HG02759 (cell line): ENCODE data around the gene GPC5.

Source experiments
- ATAC-seq: cut with Tn5 transposase; IDR thresholded peaks from one replicate; pipeline ENCODE4 v1.9.1; 2021; ENCODE audit warnings: mild to moderate bottlenecking, moderate library complexity; ENCODE audit not compliant: unreplicated experiment

Gene GPC5

GRCh38 chr13:91586609-91587008, 188.2 kb downstream of the GPC5 start:
- ATAC-seq = no peak

DNA sequence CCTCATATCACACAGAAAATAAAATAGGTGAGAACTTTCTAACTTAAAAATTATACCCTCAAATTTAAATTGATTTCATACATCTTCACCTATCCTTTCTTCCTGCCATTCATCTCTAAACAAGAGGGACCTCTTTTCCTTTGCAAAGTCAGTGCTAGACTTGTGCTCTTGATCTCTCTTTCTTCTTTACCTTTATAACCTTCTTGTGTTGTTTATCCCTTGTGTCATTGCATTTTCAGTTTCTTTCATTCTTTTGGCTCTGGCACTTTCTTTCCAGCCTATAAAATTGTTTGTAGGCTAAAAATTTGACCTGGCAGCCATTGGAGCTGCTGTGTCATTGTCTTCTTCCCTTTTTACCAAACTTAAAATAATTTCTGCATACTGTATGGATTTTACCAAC, 190.1 kb downstream of the GPC5 start:
- ATAC-seq = no peak

DNA sequence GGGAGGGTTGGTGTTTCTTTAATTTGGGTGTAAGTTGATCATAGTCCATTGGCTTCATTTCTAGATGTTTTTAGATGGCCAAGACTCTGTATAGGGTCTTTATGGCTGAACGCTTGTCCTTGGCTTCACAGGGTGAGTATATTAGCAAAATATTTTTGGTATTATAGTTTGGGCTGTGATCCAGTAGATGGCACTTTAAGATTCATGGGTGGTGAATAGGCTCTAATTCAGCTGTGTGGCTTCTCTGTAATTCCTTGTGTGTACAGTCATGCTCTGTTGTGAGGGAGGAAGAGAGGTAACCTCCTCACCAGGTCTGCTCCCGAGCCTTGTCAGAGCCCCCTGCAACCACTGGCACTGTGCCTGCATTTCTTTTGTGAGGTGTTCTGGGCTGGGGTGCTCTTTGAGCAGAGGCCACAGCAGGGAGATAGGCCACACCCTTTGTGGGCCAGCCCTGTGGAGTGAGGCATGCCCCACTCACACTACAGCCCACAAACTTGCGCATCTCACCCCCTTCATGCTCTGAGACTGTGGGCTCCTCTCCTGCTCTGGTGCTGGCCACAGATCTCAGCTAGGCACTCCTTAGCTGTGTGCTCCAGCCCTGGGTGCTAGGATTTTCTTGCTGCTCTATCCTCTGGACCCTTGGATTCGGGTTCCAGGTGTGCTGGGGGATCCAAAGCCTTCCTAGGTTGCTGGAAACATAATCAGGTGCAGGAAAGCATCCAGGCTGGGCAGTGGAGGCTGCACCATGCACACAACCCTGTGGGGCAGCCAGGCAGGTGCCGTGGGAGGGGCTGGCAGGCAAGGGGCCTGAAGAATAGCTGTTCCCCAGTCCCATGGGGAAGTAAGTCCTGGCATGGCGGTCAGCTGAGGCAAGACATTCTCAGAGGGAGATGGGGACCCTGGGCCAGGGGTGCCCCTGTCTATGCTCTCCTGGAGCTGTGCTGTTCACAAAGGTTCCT, 193.9 kb downstream of the GPC5 start:
- ATAC-seq = no peak

GRCh38 chr13:91593456-91593855, 195.0 kb downstream of the GPC5 start:
- ATAC-seq = no peak

- no peak for ATAC-seq
Measured at GRCh38 chr13:91594061-91594460, 195.6 kb downstream of the GPC5 start.

- ATAC-seq = no peak
Measured at GRCh38 chr13:91595677-91596076, 197.3 kb downstream of the GPC5 start.

DNA sequence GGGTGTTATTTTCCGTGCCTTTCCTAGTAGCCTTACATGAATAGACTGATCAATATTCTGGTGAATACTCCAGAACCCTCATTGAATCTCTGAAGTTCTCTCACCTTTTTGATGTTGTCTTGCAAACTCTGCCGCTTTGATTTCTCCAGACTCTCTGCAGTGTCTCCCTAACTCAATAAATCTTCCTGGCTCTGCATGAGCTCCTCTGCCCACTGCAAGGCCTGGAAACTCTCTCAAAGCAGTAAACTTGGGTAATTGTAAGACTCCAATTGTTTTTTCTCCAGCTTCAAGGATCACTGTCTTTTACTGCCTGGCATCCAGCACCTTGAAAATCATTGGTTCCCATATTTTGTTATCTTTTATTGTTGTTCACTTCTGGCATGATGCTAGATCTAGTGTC, 198.4 kb downstream of the GPC5 start:
- ATAC-seq = no peak

GRCh38 chr13:91598655-91599054, 200.2 kb downstream of the GPC5 start:
- no peak for ATAC-seq

DNA sequence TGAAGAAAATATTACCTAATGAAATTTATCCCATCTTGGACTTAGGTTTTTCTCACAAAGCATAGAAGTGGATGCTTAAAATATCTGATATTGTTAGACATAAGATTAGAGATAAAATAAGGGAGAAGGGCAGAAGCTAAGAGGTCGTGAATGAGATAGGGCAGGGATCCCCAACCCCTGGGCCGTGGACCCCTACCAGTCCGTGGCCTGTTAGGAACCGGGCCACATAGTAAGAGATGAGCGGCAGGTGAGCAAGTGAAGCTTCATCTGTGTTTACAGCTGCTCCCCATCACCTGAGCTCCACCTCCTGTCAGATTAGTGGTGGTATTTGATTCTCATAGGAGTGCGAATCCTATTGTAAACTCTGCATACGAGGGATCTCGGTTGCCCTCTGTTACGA, 202.9 kb downstream of the GPC5 start:
- ATAC-seq = no peak

DNA sequence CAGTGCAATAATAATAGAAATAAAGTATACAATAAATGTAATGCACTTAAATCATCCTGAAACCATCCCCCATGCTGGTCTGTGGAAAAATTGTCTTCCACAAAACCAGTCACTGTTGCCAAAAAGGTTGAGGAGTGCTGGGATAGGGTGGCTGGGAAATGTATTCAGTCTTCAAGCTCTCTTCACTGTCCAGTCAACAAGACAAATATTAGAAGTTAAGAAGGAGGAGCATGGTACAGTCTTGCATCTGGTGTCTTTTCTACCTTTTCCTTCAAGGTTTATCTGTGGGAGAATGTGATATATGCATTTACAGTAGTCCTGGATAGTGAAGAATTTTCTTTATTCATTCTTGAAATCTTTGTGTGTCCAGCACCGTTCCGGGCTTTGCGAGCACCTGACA, 203.4 kb downstream of the GPC5 start:
- ATAC-seq = no peak

DNA sequence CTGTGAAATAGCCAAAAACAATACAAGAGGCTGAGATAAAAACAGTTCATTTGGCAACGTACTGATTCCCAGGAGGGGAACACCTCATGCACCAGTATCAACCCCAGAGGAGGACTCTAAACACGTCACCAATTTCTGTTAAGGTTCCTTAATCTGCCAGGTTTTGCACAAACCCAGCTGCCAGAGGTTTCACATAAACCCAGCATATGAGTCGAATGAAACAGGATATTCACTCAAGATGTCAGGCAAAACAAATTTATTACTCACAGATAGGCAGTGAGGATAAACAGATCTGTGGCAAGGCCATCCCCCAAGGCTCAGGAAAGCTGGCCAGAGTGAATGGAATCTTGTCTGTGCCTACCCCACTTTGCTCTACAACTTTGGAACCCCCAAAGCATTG, 210.9 kb downstream of the GPC5 start:
- no peak for ATAC-seq

GRCh38 chr13:91618315-91618714, 219.9 kb downstream of the GPC5 start:
- no peak for ATAC-seq

DNA sequence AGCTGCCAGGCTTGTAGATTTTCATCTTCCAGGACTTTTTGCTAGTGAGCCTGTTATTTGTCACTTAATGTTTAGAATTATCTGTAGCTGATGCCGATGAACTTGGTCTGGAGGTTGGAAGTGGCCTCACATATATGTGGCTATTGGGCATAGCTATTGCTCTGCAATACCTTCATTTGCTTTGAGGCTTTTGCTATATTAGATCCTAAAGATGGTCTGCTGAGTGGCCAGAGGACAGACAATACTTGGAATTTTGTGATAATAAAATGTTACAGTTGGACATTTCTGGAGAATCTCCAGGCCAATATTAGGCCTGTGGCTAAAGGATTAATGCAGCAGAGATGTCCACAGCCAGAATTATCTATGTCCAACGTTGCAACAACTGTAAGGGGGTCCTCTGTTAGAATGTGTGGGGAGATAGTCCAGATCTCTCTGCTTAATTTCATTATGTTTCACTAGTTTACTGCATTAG, 222.3 kb downstream of the GPC5 start:
- no peak for ATAC-seq

GRCh38 chr13:91621161-91621560, 222.7 kb downstream of the GPC5 start:
- ATAC-seq = no peak

DNA sequence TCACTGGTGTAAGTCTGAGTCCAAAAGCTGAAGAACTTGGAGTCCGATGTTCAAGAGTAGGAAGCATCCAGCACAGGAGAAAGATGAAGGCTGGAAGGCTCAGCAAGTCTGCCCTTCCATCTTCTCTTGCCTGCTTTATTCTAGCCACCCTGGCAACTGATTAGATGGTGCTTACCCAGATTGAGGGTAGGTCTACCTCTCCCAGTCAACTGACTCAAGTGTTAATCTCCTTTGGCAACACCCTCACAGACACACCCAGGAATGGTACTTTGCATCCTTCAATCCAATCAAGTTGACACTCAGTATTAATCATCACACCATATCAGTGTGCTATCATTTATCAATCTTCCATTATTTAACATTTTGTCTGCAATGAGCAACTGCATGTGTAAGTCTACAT, 223.5 kb downstream of the GPC5 start:
- no peak for ATAC-seq

DNA sequence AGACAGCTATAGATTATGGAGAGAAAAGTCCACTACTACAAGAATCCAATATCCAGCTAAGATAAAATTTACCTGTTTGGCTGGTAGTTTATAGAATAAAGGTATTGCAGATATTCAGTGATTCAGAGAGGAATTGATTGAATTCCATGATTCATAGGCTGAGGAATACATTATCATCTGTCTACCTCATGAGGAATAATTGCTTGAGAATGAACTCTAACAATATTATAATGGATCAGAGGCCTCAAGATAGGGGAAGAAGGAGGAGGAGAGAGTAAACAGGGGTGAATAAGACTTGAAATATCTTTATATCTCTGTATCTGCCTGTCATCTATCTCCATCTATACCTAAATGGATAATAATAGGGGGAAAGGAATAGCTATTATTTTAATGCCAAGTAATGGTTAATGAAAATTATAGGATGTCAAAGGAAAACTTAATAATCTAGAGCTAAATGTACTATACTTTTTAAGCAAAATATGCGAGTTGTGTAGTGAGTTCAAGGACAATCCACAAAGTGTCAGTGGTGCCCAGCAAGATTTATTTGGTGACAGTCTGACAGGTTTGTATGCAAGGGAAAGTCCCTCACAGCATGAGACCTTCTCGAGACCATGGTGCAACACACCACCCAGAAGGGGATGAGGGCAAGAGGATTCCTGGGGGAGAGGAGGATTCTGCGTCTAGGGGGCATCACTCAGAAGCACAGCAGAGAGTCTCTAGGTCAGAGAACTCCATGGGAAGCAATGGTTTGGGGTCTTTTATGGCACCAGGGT, 224.5 kb downstream of the GPC5 start:
- ATAC-seq = no peak

GRCh38 chr13:91627952-91628739, 229.7 kb downstream of the GPC5 start:
- ATAC-seq = no peak

- ATAC-seq = no peak
Measured at GRCh38 chr13:91630946-91631345, 232.5 kb downstream of the GPC5 start.

DNA sequence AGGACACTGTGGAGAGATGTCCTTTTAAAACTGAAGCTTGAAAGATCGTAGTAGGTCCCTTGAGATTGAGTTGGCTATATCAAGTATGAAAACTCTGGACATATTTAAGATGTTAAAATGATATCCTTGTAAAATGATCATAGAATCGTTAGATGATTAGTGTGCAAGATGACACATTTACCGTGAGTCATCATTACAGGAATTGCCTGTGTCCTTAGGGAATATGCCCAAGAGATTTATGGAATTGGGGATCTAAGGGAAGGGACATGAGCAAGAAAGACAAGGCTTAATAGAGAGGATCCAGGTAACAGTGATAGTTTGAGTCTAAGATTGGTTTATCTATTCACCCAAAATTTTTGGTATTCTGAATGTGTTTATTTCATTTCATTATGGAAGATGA, 233.7 kb downstream of the GPC5 start:
- no peak for ATAC-seq

- no peak for ATAC-seq
Measured at GRCh38 chr13:91639330-91639729, 240.9 kb downstream of the GPC5 start.

DNA sequence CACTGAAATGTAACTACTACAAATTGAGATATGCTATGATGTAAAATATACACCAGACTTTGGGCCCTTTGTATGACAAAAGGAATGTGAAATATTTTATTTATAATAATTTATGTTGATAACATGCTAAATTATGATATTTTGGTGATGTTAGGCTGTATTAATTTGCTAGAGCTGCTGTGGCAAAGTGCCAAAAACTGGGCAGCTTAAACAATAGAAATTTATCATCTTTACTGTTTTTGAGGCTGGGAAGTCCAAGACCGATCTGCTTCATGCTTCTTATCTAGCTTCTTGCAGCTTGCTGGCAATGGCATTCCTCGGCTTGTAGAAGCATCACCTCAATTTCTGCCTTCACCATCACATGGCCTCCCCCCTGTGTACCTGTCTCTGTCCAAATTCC, 245.0 kb downstream of the GPC5 start:
- no peak for ATAC-seq
